Rectal smooth muscle tissue (tissue), 1 donor: ENCODE data around the gene TMEM132C.

ENCODE experiments used
- H3K27ac ChIP-seq: one replicate; pipeline ENCODE4 v1.7.0; 2013; ENCODE audit warnings: low read depth, low read length, inconsistent platforms
- H3K27me3 ChIP-seq: one replicate; pipeline ENCODE4 v1.7.0; 2013; ENCODE audit warnings: low read length; ENCODE audit not compliant: control insufficient read depth, insufficient read depth
- H3K36me3 ChIP-seq: one replicate; pipeline ENCODE4 v1.7.0; 2013; ENCODE audit warnings: low read length; ENCODE audit not compliant: control insufficient read depth, insufficient read depth
- H3K4me1 ChIP-seq: one replicate; pipeline ENCODE4 v1.7.0; 2013; ENCODE audit warnings: low read length; ENCODE audit not compliant: control insufficient read depth, insufficient read depth
- H3K4me3 ChIP-seq: one replicate; pipeline ENCODE4 v1.7.0; 2013; ENCODE audit warnings: low read length
- H3K9ac ChIP-seq: one replicate; pipeline ENCODE4 v1.7.0; 2013; ENCODE audit warnings: low read length

The TMEM132C gene

DNA sequence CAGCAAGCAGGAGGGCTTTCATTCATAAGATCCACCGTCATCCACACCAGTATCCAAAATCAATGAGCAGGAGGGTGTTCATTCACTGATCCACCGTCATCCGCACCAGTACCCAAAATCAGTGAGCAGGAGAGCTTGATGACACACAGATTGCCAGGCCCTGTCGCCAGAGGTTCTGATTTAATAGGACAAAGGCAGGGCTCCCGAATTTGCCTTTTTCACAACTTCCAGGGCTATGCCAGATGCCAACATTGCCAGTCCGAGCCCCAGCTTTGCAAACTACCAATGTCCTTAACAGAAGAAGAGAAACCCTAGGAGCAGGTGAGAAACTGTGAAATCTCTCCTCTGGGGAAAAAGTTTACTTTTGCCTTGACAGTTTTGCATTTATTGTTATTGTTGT lies 441.8 kb downstream of the TMEM132C start:
- Histone ChIP-seq H3K27me3 (no peaks in the 10 kb centered on the region), H3K4me3 (no peak overlapping the region), H3K27ac (no peak overlapping the region), H3K9ac (no peak overlapping the region), H3K4me1 (no peaks in the 10 kb centered on the region), H3K36me3 (no peaks in the 10 kb centered on the region)

DNA sequence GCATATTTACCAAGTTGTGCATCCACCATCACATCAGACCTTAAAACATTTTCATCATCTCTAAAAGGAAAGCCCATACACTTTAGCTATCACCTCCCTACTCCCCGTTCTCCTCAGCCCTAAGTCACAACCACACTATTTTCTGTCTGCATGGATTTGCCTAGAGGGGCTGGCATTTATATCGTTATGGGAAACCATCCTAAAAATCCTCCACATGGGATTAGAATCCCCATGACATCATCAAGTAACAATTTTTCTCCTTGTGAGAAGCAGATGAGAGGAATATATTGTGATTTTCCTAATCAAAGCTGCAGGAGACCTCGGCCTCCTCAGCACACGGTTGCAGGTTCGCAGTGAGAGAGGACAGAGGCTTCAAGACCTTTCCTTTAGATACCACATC lies 442.7 kb downstream of the TMEM132C start:
- Histone ChIP-seq H3K36me3 (no peaks in the 10 kb centered on the region), H3K4me1 (no peaks in the 10 kb centered on the region), H3K27ac (no peak overlapping the region), H3K4me3 (no peak overlapping the region), H3K27me3 (no peaks in the 10 kb centered on the region), H3K9ac (no peak overlapping the region)

DNA sequence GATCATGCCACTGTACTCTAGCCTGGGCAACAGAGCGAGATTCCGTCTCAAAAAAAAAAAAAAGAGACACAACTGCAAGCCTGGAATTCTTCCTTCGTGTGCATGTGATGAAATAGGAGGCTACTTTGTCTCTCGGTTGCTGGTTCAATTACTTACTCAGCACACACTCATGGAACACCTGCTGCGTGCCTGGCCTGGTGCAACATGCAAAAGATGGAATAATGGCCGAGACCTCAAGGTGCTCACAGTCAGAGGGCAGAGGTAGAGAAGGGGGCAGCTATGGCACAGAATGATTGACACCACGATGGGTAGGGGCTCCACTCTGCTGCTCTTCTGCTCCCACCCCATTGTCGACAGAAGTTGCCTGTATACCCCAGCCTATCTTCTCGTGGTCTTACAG lies 444.5 kb downstream of the TMEM132C start:
- no peaks in the 10 kb centered on the region for H3K4me1 ChIP-seq
- no peaks in the 10 kb centered on the region for H3K27me3 ChIP-seq
- H3K27ac ChIP-seq = no peak overlapping the region
- no peak overlapping the region for H3K9ac ChIP-seq
- no peaks in the 10 kb centered on the region for H3K36me3 ChIP-seq
- no peak overlapping the region for H3K4me3 ChIP-seq

DNA sequence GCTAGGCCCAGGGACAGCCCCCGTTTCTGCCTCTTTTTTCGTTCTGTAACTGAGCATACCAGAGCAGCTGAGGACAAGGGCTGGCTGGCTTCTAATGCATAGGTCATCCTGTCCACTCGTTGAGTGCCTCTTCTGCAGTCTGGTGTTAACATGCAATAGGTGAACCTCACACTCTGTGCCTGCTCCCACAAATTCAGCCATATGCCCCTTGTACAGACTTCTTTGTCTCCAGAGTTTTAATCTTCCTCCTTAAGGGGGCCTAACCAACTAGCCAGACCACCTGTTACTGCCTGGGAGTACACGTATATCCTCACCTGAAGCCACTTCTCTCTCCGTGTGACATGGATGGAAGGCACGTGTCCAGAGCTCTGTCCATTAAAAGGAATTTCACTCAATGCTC lies 445.7 kb downstream of the TMEM132C start:
- Histone ChIP-seq H3K27me3 (no peaks in the 10 kb centered on the region), H3K27ac (no peak overlapping the region), H3K4me3 (no peak overlapping the region), H3K36me3 (no peaks in the 10 kb centered on the region), H3K4me1 (no peaks in the 10 kb centered on the region), H3K9ac (no peak overlapping the region)

DNA sequence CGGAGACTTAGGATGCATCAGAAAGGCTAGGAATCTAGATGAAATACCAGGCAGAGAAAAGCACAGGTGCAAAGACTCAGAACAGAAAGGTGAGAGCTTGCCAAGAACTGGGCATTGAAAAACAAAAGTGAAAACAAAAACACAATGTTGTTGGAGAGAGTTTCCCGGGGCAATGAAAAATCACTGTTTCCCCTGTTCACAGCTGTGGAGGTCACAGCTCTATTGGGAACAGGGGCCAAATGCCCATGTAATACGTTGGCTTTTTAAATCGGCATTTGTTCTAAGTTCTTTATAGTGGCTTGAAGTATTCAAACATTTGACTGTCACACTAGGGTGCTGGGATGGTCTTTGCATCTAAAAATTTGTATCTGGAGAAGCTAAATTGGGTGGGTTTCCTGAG lies 448.5 kb downstream of the TMEM132C start:
- Histone ChIP-seq H3K4me1 (no peaks in the 10 kb centered on the region), H3K27me3 (peaks cover 2% of the 10 kb centered on the region), H3K4me3 (no peak overlapping the region), H3K27ac (no peak overlapping the region), H3K9ac (no peak overlapping the region), H3K36me3 (no peaks in the 10 kb centered on the region)

DNA sequence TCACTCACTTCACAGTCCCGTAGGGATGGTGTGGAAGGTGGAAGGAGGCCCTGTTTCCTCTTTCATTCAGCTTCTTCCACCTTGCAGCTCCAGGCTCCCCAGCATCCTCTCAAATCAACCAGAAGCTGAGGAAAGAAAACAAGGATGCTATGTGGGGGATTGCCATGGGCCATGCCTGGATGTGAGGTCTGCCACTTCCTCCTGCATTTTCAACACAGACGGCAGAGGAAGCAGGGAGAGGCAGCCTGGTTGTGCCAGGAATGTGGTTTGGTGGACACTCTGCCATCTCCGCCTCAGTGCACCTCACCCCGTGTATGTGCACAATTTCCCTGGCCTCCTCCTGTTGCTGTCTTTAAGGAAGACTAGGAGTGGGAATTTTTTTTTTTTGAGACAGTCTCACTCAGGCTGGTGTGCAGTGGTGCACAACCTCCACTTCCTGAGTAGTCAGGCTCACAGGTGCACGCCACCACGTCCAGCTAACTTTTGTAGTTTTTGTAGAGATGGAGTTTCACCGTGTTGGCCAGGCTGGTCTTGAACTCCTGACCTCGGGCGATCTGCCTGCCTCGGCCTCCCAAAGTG lies 457.6 kb downstream of the TMEM132C start:
- Histone ChIP-seq H3K36me3 (no peaks in the 10 kb centered on the region), H3K27ac (no peak overlapping the region), H3K27me3 (peaks cover 1% of the 10 kb centered on the region), H3K4me3 (no peak overlapping the region), H3K9ac (no peak overlapping the region), H3K4me1 (no peaks in the 10 kb centered on the region)

DNA sequence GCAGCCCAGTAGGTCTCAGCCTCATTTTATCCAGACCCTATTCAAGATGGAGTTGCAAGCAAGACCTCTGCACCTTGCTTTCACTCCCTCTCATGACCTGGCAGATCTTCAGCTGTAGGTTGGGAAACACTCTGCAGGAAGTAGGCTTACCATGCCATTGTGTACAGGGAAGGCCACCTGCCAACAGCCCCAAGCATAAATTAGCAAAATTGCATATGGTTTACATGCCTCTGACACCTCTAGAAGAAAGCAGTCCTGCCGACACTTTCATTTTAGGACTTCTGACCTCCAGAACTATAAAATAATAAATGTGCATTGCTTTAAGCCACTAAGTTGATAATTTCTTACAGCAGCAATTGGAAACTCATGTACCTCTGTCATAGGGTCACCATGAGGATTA lies 459.9 kb downstream of the TMEM132C start:
- Histone ChIP-seq H3K27ac (no peak overlapping the region), H3K9ac (no peak overlapping the region), H3K4me3 (no peak overlapping the region), H3K36me3 (no peaks in the 10 kb centered on the region), H3K27me3 (peaks cover under 1% of the 10 kb centered on the region), H3K4me1 (no peaks in the 10 kb centered on the region)

DNA sequence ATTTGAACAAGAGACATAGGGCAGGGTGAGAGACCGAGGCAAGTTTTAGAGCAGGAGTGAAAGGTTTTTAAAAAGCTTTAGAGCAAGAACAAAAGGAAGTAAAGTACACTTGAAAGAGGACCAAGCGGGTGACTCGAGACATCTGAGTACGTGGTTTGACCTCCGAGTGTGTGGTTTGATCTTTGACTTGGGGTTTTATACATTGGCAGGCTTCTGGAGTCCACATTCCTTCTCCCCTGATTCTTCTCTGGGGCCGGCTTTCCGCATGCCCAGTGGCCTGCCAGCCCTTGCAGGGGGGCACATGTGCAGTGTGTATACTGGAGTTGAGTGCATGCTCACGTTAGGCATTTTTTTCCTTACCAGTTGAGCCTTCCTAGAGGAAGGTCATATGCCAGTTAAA lies 460.5 kb downstream of the TMEM132C start:
- Histone ChIP-seq H3K9ac (no peak overlapping the region), H3K27ac (no peak overlapping the region), H3K27me3 (peaks cover 3% of the 10 kb centered on the region), H3K4me1 (no peaks in the 10 kb centered on the region), H3K36me3 (no peaks in the 10 kb centered on the region), H3K4me3 (no peak overlapping the region)

DNA sequence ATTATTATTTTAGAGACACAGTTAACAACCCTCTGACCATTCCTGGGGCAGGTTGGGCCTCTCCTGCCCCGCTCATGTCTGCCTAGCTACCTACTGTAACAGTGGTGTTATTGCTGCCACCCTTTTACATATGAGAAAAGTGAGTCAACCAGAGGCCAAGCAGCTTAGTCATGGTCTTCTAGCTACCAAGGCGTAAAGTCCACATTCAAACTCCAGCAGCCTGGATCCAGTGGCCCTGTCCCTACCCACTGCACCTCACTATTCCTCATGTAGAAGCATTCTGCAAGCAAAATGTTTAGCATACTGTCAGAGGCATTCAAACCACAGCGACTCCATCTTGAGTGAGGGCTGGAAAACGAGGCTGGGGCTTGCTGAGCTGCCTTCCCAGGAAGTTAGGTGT lies 461.0 kb downstream of the TMEM132C start:
- H3K36me3 ChIP-seq = no peaks in the 10 kb centered on the region
- no peak overlapping the region for H3K4me3 ChIP-seq
- H3K9ac ChIP-seq = no peak overlapping the region
- H3K4me1 ChIP-seq = no peaks in the 10 kb centered on the region
- peaks cover 3% of the 10 kb centered on the region for H3K27me3 ChIP-seq
- no peak overlapping the region for H3K27ac ChIP-seq

DNA sequence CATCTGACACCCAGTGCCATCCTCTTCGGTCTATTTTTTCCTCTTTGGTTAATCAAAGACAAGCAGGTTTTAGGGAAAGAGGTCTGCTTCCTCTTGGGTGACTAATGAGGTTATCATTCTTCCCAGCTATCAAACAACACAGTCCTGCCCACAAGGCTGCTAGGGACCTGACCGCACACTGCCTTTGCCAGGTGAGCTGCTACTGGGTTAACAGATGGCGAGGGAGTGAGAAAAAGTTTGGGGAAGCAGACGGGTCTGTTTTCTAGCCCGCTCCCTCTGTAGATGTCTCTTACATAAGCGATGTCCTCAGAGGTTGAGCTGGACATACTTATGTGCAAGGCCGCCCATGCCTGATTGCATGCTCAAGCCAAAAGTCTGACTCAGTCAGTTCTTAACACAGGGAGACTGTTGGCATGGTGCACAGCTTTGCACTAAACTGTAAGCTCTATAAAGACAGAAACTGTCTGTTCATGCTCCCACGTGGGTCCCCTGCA lies 462.7 kb downstream of the TMEM132C start:
- H3K4me3 ChIP-seq = no peak overlapping the region
- H3K27ac ChIP-seq = no peak overlapping the region
- H3K4me1 ChIP-seq = no peaks in the 10 kb centered on the region
- peaks cover 3% of the 10 kb centered on the region for H3K27me3 ChIP-seq
- H3K36me3 ChIP-seq = no peaks in the 10 kb centered on the region
- no peak overlapping the region for H3K9ac ChIP-seq

DNA sequence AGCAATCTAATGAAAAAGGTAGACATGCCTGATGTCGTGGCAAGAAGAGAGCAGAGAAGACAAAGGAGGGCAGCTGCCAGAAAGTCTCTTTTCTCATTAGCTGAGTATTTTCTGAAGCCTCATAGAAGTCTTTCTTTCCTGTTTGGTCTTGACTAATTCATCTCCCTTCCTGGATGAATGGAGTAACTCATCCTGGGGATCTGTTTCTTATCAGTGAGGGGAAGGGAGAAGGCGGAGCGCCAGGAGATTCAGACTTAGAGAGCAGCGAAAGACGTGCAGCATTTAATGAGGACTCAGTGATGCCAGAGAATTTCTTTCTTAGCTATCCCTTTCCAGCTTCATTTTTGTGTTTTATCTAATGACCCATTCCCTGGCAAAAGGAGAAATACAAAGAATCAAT lies 467.4 kb downstream of the TMEM132C start:
- Histone ChIP-seq H3K36me3 (no peaks in the 10 kb centered on the region), H3K4me3 (no peak overlapping the region), H3K4me1 (no peaks in the 10 kb centered on the region), H3K9ac (no peak overlapping the region), H3K27me3 (peaks cover 3% of the 10 kb centered on the region), H3K27ac (no peak overlapping the region)

DNA sequence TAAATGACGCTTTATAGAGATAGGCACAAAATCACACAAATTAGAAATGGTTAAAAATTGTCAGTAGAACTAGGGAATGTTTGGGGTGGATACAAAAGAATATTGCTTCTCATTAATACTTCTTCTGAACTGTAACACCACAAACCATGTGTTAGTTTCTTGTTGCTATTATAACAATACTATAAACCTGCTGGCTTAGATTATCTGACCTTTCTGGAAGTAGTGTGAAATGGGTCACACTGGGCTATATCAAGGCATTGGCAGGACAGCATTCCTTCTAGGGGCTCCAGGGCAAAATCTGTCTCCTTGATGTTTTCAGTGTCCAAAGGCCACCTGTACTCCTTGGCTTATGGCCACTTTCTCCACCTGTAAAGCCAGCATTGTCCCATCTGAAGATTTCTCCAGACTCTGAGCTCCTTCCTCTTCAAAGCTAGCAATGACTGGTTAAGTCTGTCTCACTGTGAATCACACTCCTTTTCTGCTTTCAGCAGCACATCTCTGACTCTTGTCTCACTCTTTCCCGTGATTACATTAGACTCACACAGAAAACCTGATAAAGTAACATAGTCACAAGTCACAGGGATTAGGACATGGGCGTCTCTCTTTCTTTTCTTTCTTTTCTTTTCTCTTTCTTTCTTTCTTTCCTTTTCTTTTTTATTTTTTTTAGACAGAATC lies 470.5 kb downstream of the TMEM132C start:
- no peak overlapping the region for H3K4me3 ChIP-seq
- no peak overlapping the region for H3K27ac ChIP-seq
- no peaks in the 10 kb centered on the region for H3K4me1 ChIP-seq
- H3K36me3 ChIP-seq = no peaks in the 10 kb centered on the region
- no peaks in the 10 kb centered on the region for H3K27me3 ChIP-seq
- no peak overlapping the region for H3K9ac ChIP-seq

DNA sequence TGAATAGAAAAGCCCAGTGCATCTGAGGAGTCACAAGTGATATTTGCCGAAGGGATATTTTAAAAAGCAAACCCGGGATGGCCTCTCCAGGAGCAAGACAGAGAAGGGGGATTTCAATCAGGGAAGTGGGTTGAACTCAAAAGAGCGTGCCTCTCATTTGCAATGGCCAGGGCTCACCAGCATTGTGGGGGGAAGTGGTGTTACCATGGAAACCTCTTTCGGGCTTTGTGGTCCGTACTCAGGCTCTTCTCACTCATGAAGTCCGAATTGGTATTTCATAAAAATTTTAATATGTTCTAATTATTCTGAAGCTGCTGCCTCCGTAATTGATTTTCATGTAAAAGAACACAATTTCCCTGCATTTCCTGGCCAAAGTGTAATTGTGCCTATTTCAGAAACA lies 476.9 kb downstream of the TMEM132C start:
- H3K27ac ChIP-seq = no peak overlapping the region
- H3K4me3 ChIP-seq = no peak overlapping the region
- H3K27me3 ChIP-seq = no peaks in the 10 kb centered on the region
- no peaks in the 10 kb centered on the region for H3K36me3 ChIP-seq
- no peak overlapping the region for H3K9ac ChIP-seq
- no peaks in the 10 kb centered on the region for H3K4me1 ChIP-seq
